ENCODE results near the gene SMIM23. TPM values are rescaled to one million over a fixed set of nuclear protein-coding genes. Genes with fewer than 3 reads are reported as not detected.
"Not testable (repeated sequence)": the region's sequence is repeated elsewhere in the genome, so short reads cannot be mapped to it uniquely, and the experiment has no call there.

Gene SMIM23
- total RNA-seq, 8 experiments from 2014 or later, result not detected

DNA sequence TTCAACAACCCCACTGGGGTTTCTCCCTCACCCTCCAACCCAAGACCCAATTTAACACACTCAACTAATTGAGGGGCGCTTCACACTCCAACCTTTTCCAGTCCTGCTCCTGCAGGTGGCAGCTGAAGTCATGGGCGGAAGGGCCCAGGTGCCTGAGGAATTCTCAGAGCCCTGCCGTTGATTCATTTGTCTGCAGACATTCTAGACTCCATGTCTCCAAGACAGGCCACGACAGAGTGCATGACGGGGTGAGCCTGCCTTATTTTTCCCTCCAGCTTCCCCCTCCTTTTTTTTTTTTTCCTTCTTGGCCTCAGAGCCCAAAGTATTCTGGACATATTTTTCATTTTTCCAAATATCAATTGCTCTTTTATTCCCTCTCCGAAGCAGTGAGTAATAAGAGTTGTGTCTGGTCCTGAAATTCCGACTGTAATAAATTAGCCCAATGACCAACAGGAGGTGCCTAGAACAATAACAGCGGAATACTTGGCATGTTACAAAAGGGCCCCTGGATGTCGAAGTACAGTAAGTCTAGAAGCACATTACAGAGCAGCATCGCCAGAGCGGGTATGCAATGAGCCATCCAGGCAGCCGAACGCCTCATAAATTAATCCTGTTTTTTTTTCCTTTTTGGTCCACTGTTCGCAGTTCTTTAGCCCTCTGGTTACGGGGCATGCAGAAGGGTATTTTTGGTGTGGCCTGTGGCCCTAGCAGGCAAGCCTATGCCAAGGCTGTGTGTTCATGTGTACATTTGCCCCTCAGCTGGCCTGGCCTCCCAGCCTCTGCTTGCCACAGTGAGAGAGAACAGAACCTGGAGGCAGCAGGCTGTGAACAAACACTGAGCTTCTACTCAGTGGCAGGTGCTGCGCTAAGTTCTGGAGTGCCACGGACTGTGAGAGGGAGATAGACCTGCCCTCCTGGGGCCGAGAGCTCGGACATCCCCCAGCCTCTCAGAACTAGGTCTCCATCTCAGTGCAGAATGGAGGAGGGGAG, 8.6 kb upstream of the SMIM23 start:
- WGBS, 10 experiments, result 26 to 98% (median 79%) methylated on average over 3 to 15 of the region's 19 CpGs

GRCh38 chr5:171781744-171782143, 3.9 kb upstream of the SMIM23 start:
- ATAC-seq (replicated peaks in 6 of 8), result not testable (repeated sequence)

More for the DNA sequence above, 8.6 kb upstream of the SMIM23 start:
- ATAC-seq (replicated peaks in 6 of 8), result no peak
- in situ Hi-C loops (cut with MboI; ENCODE audit: low pct_unique_long_range_greater_than_20kb in 2 of 9, low sequenced_read_pairs in 9 of 9, unreplicated experiment in 9 of 9), result no loop called here
- Histone ChIP-seq H3K4me3 (no peak overlapping the region), H3K4me1 (replicated peaks in 1 of 2) (no peaks in the 10 kb centered on the region), H3K27ac (no peak overlapping the region)

DNA sequence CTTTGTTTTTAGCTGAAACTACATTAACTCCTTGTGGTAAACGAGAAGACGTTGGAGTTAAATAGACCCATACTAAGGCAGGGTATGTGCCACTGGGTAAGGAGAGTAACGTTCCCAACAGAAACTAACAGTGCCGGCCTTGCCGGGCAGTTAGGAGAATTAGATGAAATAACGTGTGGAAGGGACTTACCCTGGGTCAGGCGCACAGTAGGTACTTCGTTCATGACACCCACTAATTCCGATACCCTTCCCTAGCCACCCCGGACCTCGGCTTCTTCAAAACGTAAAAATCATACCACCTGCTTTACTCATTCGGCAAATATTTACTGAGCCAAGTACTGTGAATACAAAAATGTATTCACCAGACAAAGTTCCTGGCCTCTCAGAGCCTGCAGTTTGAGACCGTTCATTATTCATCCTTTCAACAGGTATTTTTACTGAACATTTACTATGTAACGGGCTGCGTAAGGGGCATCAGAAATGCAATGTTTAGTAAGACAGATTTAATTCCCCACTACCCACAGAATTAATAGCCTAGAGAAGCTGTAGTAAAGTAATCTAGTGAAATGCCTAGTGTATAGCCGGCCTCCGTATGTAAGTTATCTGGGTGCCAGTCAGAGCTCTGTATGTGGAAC, 3.2 kb upstream of the SMIM23 start:
- Histone ChIP-seq H3K4me3 (no peak overlapping the region), H3K27ac (no peak overlapping the region), H3K4me1 (replicated peaks in 1 of 2) (no peaks in the 10 kb centered on the region)
- ATAC-seq (replicated peaks in 6 of 8), result no peak
- in situ Hi-C loops (cut with MboI; ENCODE audit: low pct_unique_long_range_greater_than_20kb in 2 of 9, low sequenced_read_pairs in 9 of 9, unreplicated experiment in 9 of 9), result no loop called here
- 66 to 95% (median 86%) methylated on average over 2 to 18 of the region's 18 CpGs; no CpG with 5 or more reads in 1 of the 10 experiments for WGBS, 10 experiments

More at GRCh38 chr5:171781744-171782143, 3.9 kb upstream of the SMIM23 start:
- in situ Hi-C loops (cut with MboI; ENCODE audit: low pct_unique_long_range_greater_than_20kb in 2 of 9, low sequenced_read_pairs in 9 of 9, unreplicated experiment in 9 of 9); H3K4me3 ChIP-seq; H3K4me1 ChIP-seq (replicated peaks in 1 of 2); H3K27ac ChIP-seq: not testable (repeated sequence)
- 47 to 100% (median 60%) methylated on average over 1 to 3 of the region's 4 CpGs; no CpG with 5 or more reads in 2 of the 10 experiments for WGBS, 10 experiments

DNA sequence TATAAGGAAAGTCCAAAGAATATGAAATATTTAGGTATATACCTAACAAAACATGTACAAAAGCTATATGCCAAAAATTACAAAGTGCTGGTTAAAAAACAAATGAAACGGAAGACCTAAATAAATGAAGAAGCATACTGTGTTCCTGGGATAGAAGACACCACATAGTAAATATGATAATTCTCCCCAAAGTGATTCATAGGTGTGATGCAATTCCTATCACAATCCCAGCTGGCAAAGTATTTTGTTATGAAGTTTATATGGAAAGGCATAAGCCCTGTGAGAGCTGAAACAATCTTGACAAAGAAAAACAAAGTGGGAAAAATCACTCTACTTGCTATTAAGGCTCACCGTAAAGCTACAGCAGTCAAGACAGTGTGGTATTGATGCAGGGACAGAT, 2.6 kb upstream of the SMIM23 start:
- Histone ChIP-seq H3K4me1 (replicated peaks in 1 of 2) (no peaks in the 10 kb centered on the region), H3K4me3 (no peak overlapping the region), H3K27ac (no peak overlapping the region)
- 14 to 100% (median 94%) methylated on average over 1 to 2 of the region's 2 CpGs for WGBS, 10 experiments
- in situ Hi-C loops (cut with MboI; ENCODE audit: low pct_unique_long_range_greater_than_20kb in 2 of 9, low sequenced_read_pairs in 9 of 9, unreplicated experiment in 9 of 9), result no loop called here
- ATAC-seq (replicated peaks in 6 of 8), result peak in 2 of 8 experiments; percentile 73 to 76

GRCh38 chr5:171789353-171789752, 3.7 kb downstream of the SMIM23 start:
- WGBS, 10 experiments, result 40 to 90% (median 75%) methylated on average over 1 of the region's 1 CpG; no CpG with 5 or more reads in 3 of the 10 experiments
- no peak overlapping the region for H3K27ac ChIP-seq
- in situ Hi-C loops (cut with MboI; ENCODE audit: low pct_unique_long_range_greater_than_20kb in 2 of 9, low sequenced_read_pairs in 9 of 9, unreplicated experiment in 9 of 9), result no loop called here
- ATAC-seq (replicated peaks in 6 of 8), result no peak
- H3K4me1 ChIP-seq (replicated peaks in 1 of 2), result no peaks in the 10 kb centered on the region
- H3K4me3 ChIP-seq, result no peak overlapping the region

DNA sequence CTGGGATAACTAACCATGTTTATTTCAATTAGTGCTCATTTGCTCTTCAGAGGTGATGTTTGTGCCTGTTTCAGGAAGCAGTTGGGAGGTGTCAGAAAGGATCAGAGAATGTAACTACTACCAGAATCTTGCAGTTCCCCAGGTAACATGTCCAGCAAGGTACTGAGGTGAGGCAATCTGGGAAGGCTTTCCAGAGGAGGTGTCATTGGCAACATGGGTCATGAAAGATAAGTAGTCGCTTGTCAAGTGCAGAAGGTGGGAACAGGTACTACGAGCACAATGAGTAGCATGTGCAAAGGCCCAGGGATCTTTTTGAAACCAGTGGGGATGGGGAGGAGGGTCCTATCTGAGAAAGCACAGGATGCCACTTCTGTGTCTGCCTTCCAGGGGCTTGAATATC, 4.8 kb downstream of the SMIM23 start:
- Histone ChIP-seq H3K4me3 (no peak overlapping the region), H3K4me1 (replicated peaks in 1 of 2) (no peaks in the 10 kb centered on the region), H3K27ac (no peak overlapping the region)
- in situ Hi-C loops (cut with MboI; ENCODE audit: low pct_unique_long_range_greater_than_20kb in 2 of 9, low sequenced_read_pairs in 9 of 9, unreplicated experiment in 9 of 9), result no loop called here
- 43 to 70% (median 65%) methylated on average over 1 to 2 of the region's 2 CpGs; no CpG with 5 or more reads in 5 of the 10 experiments for WGBS, 10 experiments
- no peak for ATAC-seq (replicated peaks in 6 of 8)

DNA sequence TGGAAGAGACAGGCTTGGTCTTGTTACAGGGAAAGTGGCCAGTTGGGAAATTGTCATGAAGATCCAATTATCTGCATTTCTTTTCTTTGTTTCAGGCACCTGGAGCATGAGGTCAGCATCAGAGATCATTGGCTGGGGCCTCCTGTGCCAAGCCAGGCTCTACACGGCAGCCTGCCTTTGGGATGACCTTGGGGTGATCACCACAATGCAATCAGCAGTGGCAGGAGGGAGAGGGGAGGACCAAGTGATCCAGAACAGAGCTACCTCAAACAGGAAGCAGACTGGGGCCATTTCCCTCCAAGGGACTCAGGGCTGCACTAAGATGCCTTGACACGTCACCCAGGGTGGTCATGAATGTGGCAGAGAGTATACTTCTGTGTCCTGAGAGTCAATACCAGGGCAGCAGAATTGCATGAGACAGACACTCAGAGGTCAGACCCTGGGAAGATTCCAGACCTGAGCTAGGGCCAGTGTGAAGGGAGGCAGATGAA, 8.9 kb downstream of the SMIM23 start:
- ATAC-seq (replicated peaks in 6 of 8), result no peak
- in situ Hi-C loops (cut with MboI; ENCODE audit: low pct_unique_long_range_greater_than_20kb in 2 of 9, low sequenced_read_pairs in 9 of 9, unreplicated experiment in 9 of 9), result no loop called here
- 20 to 100% (median 69%) methylated on average over 1 of the region's 2 CpGs; no CpG with 5 or more reads in 4 of the 10 experiments for WGBS, 10 experiments
- Histone ChIP-seq H3K4me1 (replicated peaks in 1 of 2) (no peaks in the 10 kb centered on the region), H3K27ac (no peak overlapping the region), H3K4me3 (no peak overlapping the region)

DNA sequence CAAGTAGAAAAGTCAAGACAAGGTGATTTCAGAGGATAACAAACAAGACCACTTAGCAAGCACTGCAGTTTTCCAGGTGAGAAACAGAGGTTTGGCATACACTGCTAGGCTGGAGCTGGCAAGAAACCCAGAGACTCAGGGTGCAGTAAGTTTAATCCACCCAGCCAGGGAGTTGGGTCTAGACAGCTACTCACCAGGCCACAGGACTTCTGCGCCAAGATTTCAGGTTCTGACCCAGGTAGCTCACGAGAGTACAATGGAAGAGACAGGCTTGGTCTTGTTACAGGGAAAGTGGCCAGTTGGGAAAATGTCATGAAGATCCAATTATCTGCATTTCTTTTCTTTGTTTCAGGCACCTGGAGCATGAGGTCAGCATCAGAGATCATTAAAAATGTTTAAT, 9.8 kb downstream of the SMIM23 start:
- H3K27ac ChIP-seq, result no peak overlapping the region
- 60 to 100% (median 90%) methylated on average over 1 to 2 of the region's 2 CpGs; no CpG with 5 or more reads in 3 of the 10 experiments for WGBS, 10 experiments
- no peak for ATAC-seq (replicated peaks in 6 of 8)
- in situ Hi-C loops (cut with MboI; ENCODE audit: low pct_unique_long_range_greater_than_20kb in 2 of 9, low sequenced_read_pairs in 9 of 9, unreplicated experiment in 9 of 9), result no loop called here
- H3K4me1 ChIP-seq (replicated peaks in 1 of 2), result no peaks in the 10 kb centered on the region
- no peak overlapping the region for H3K4me3 ChIP-seq

DNA sequence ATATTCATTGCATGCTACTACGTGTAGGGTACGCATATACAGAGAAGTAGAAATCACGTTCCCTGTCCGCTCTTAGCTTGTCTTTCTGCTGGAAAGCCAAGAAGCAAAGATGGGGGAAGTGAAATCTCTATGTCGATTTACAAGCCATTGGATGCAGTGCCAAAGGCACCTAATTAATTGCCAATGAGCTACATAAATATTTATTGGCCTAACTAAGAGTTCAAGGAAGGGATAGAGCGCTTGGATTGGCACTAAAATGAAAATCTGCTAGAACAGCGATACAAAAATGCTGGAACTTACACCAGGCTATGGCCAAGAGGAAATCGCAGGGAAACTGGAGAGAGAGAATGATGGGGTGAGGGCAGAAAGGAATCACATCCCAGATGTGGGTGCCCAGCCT, 10.8 kb downstream of the SMIM23 start:
- in situ Hi-C loops (cut with MboI; ENCODE audit: low pct_unique_long_range_greater_than_20kb in 2 of 9, low sequenced_read_pairs in 9 of 9, unreplicated experiment in 9 of 9), result no loop called here
- WGBS, 10 experiments, result 56 to 94% (median 79%) methylated on average over 1 to 8 of the region's 8 CpGs
- no peak for ATAC-seq (replicated peaks in 6 of 8)
- no peaks in the 10 kb centered on the region for H3K4me1 ChIP-seq (replicated peaks in 1 of 2)
- H3K4me3 ChIP-seq, result no peak overlapping the region
- H3K27ac ChIP-seq, result no peak overlapping the region

GRCh38 chr5:171797543-171797942, 11.9 kb downstream of the SMIM23 start:
- 29 to 100% (median 69%) methylated on average over 1 to 3 of the region's 5 CpGs; no CpG with 5 or more reads in 2 of the 10 experiments for WGBS, 10 experiments
- in situ Hi-C loops (cut with MboI; ENCODE audit: low pct_unique_long_range_greater_than_20kb in 2 of 9, low sequenced_read_pairs in 9 of 9, unreplicated experiment in 9 of 9), result no loop called here
- no peaks in the 10 kb centered on the region for H3K4me1 ChIP-seq (replicated peaks in 1 of 2)
- H3K27ac ChIP-seq, result no peak overlapping the region
- H3K4me3 ChIP-seq, result no peak overlapping the region
- no peak for ATAC-seq (replicated peaks in 6 of 8)

- H3K4me1 ChIP-seq (replicated peaks in 1 of 2), result no peaks in the 10 kb centered on the region
- WGBS, 10 experiments, result 18 to 92% (median 67%) methylated on average over 3 to 6 of the region's 8 CpGs; no CpG with 5 or more reads in 2 of the 10 experiments
- in situ Hi-C loops (cut with MboI; ENCODE audit: low pct_unique_long_range_greater_than_20kb in 2 of 9, low sequenced_read_pairs in 9 of 9, unreplicated experiment in 9 of 9), result no loop called here
- H3K27ac ChIP-seq, result no peak overlapping the region
- peak in 2 of 8 experiments; percentile 57 to 79 for ATAC-seq (replicated peaks in 6 of 8)
- no peak overlapping the region for H3K4me3 ChIP-seq
Observed at GRCh38 chr5:171798418-171798817, 12.8 kb downstream of the SMIM23 start.

GRCh38 chr5:171801839-171802238, 16.2 kb downstream of the SMIM23 start:
- no peak overlapping the region for H3K4me3 ChIP-seq
- 0 to 83% methylated on average over 1 of the region's 1 CpG; no CpG with 5 or more reads in 8 of the 10 experiments for WGBS, 10 experiments
- in situ Hi-C loops (cut with MboI; ENCODE audit: low pct_unique_long_range_greater_than_20kb in 2 of 9, low sequenced_read_pairs in 9 of 9, unreplicated experiment in 9 of 9), result no loop called here
- no peak overlapping the region for H3K27ac ChIP-seq
- H3K4me1 ChIP-seq (replicated peaks in 1 of 2), result no peaks in the 10 kb centered on the region
- ATAC-seq (replicated peaks in 6 of 8), result no peak

GRCh38 chr5:171805746-171806145, 20.1 kb downstream of the SMIM23 start:
- in situ Hi-C loops (cut with MboI; ENCODE audit: low pct_unique_long_range_greater_than_20kb in 2 of 9, low sequenced_read_pairs in 9 of 9, unreplicated experiment in 9 of 9), result no loop called here

More at GRCh38 chr5:171805746-171806145, 20.1 kb downstream of the SMIM23 start:
- no peak for ATAC-seq (replicated peaks in 6 of 8)
- Histone ChIP-seq H3K4me3 (no peak overlapping the region), H3K27ac (no peak overlapping the region), H3K4me1 (replicated peaks in 1 of 2) (no peaks in the 10 kb centered on the region)
- 71 to 100% (median 86%) methylated on average over 2 to 4 of the region's 4 CpGs; no CpG with 5 or more reads in 4 of the 10 experiments for WGBS, 10 experiments
